ENCODE results near the gene EIF4E1B. TPM values are rescaled to one million over a fixed set of nuclear protein-coding genes. Genes with fewer than 3 reads are reported as not detected.
"Not testable (repeated sequence)": the region's sequence is repeated elsewhere in the genome, so short reads cannot be mapped to it uniquely, and the experiment has no call there.

The EIF4E1B gene
- total RNA-seq (2014; rRNA removed; shearing (Covaris generic)): 0.33 and 0.97 TPM in 2 replicates

GRCh38 chr5:176629853-176630680 lies at the start of gene EIF4E1B, which contains the start of gene SNCB:
EIF4E1B (plus strand) TSS chr5:176630675; CDS start chr5:176642788, 12,113 bp downstream.
SNCB (minus strand) TSS chr5:176630534; CDS start chr5:176629654, 880 bp downstream.
- Histone ChIP-seq H3K36me3 (replicated peaks; ENCODE audit: control insufficient read depth, insufficient read depth, low read length) (no peaks in the 10 kb centered on the region), H3K4me3 (ENCODE audit: insufficient read depth, low read depth, low read length) (peak within 1 kb of the TSS; percentile 83), H3K27me3 (ENCODE audit: control insufficient read depth, insufficient read depth, low read length) (peaks cover 35% of the 10 kb centered on the region)
- peak; percentile 95 for DNase-seq

GRCh38 chr5:176581361-176581760 lies 49.1 kb upstream of the EIF4E1B start:
- no peak for DNase-seq
- Histone ChIP-seq H3K4me3 (ENCODE audit: insufficient read depth, low read depth, low read length) (no peak overlapping the region), H3K27me3 (ENCODE audit: control insufficient read depth, insufficient read depth, low read length) (no peaks in the 10 kb centered on the region), H3K36me3 (replicated peaks; ENCODE audit: control insufficient read depth, insufficient read depth, low read length) (no peaks in the 10 kb centered on the region)

- DNase-seq: no peak
- H3K27me3 ChIP-seq (ENCODE audit: control insufficient read depth, insufficient read depth, low read length): no peaks in the 10 kb centered on the region
- H3K36me3 ChIP-seq (replicated peaks; ENCODE audit: control insufficient read depth, insufficient read depth, low read length): no peaks in the 10 kb centered on the region
- no peak overlapping the region for H3K4me3 ChIP-seq (ENCODE audit: insufficient read depth, low read depth, low read length)
Measured at GRCh38 chr5:176583076-176583475, 47.4 kb upstream of the EIF4E1B start.

- Histone ChIP-seq H3K36me3 (replicated peaks; ENCODE audit: control insufficient read depth, insufficient read depth, low read length) (no peaks in the 10 kb centered on the region), H3K4me3 (ENCODE audit: insufficient read depth, low read depth, low read length) (no peak overlapping the region), H3K27me3 (ENCODE audit: control insufficient read depth, insufficient read depth, low read length) (no peaks in the 10 kb centered on the region)
- no peak for DNase-seq
Measured at GRCh38 chr5:176587398-176587797, 43.1 kb upstream of the EIF4E1B start.

- Histone ChIP-seq H3K27me3 (ENCODE audit: control insufficient read depth, insufficient read depth, low read length) (no peaks in the 10 kb centered on the region), H3K4me3 (ENCODE audit: insufficient read depth, low read depth, low read length) (no peak overlapping the region), H3K36me3 (replicated peaks; ENCODE audit: control insufficient read depth, insufficient read depth, low read length) (no peaks in the 10 kb centered on the region)
- no peak for DNase-seq
Measured at GRCh38 chr5:176588297-176588696, 42.2 kb upstream of the EIF4E1B start.

GRCh38 chr5:176589039-176589769 lies 41.3 kb upstream of the EIF4E1B start:
- DNase-seq: peak; percentile 61
- Histone ChIP-seq H3K27me3 (ENCODE audit: control insufficient read depth, insufficient read depth, low read length) (no peaks in the 10 kb centered on the region), H3K36me3 (replicated peaks; ENCODE audit: control insufficient read depth, insufficient read depth, low read length) (no peaks in the 10 kb centered on the region), H3K4me3 (ENCODE audit: insufficient read depth, low read depth, low read length) (no peak overlapping the region)

- peak; percentile 55 for DNase-seq
- Histone ChIP-seq H3K4me3 (ENCODE audit: insufficient read depth, low read depth, low read length) (no peak overlapping the region), H3K36me3 (replicated peaks; ENCODE audit: control insufficient read depth, insufficient read depth, low read length) (no peaks in the 10 kb centered on the region), H3K27me3 (ENCODE audit: control insufficient read depth, insufficient read depth, low read length) (no peaks in the 10 kb centered on the region)
Measured at GRCh38 chr5:176590035-176590717, 40.3 kb upstream of the EIF4E1B start.

- not testable (repeated sequence) for H3K36me3 ChIP-seq (replicated peaks; ENCODE audit: control insufficient read depth, insufficient read depth, low read length); H3K27me3 ChIP-seq (ENCODE audit: control insufficient read depth, insufficient read depth, low read length); H3K4me3 ChIP-seq (ENCODE audit: insufficient read depth, low read depth, low read length); DNase-seq
Measured at GRCh38 chr5:176591667-176592066, 38.8 kb upstream of the EIF4E1B start.

GRCh38 chr5:176592573-176592972 lies 37.9 kb upstream of the EIF4E1B start:
- H3K4me3 ChIP-seq (ENCODE audit: insufficient read depth, low read depth, low read length): no peak overlapping the region
- no peak for DNase-seq
- H3K27me3 ChIP-seq (ENCODE audit: control insufficient read depth, insufficient read depth, low read length): no peaks in the 10 kb centered on the region
- H3K36me3 ChIP-seq (replicated peaks; ENCODE audit: control insufficient read depth, insufficient read depth, low read length): no peaks in the 10 kb centered on the region

GRCh38 chr5:176593273-176593869 lies 37.1 kb upstream of the EIF4E1B start:
- H3K36me3 ChIP-seq (replicated peaks; ENCODE audit: control insufficient read depth, insufficient read depth, low read length): no peaks in the 10 kb centered on the region
- peak; percentile 69 for DNase-seq
- H3K4me3 ChIP-seq (ENCODE audit: insufficient read depth, low read depth, low read length): no peak overlapping the region
- no peaks in the 10 kb centered on the region for H3K27me3 ChIP-seq (ENCODE audit: control insufficient read depth, insufficient read depth, low read length)

GRCh38 chr5:176594554-176594953 lies 35.9 kb upstream of the EIF4E1B start:
- no peak overlapping the region for H3K4me3 ChIP-seq (ENCODE audit: insufficient read depth, low read depth, low read length)
- no peaks in the 10 kb centered on the region for H3K27me3 ChIP-seq (ENCODE audit: control insufficient read depth, insufficient read depth, low read length)
- DNase-seq: no peak
- no peaks in the 10 kb centered on the region for H3K36me3 ChIP-seq (replicated peaks; ENCODE audit: control insufficient read depth, insufficient read depth, low read length)

- Histone ChIP-seq H3K36me3 (replicated peaks; ENCODE audit: control insufficient read depth, insufficient read depth, low read length) (no peaks in the 10 kb centered on the region; the same call in 1 of the 2 replicates), H3K27me3 (ENCODE audit: control insufficient read depth, insufficient read depth, low read length) (no peaks in the 10 kb centered on the region), H3K4me3 (ENCODE audit: insufficient read depth, low read depth, low read length) (no peak overlapping the region)
- DNase-seq: no peak
Measured at GRCh38 chr5:176595386-176595943, 35.0 kb upstream of the EIF4E1B start.

GRCh38 chr5:176596069-176596644 lies 34.3 kb upstream of the EIF4E1B start:
- no peak overlapping the region for H3K4me3 ChIP-seq (ENCODE audit: insufficient read depth, low read depth, low read length)

More at GRCh38 chr5:176596069-176596644, 34.3 kb upstream of the EIF4E1B start:
- Histone ChIP-seq H3K27me3 (ENCODE audit: control insufficient read depth, insufficient read depth, low read length) (no peaks in the 10 kb centered on the region), H3K36me3 (replicated peaks; ENCODE audit: control insufficient read depth, insufficient read depth, low read length) (no peaks in the 10 kb centered on the region; the same call in 1 of the 2 replicates)
- no peak for DNase-seq

Measured in H7 (cell line).